Smooth muscle cell (in vitro differentiated cells): Measurements from ENCODE around the gene NACA2. TPM values are rescaled to one million over a fixed set of nuclear protein-coding genes. Genes with fewer than 3 reads are reported as not detected.
"Not testable (repeated sequence)": the region's sequence is repeated elsewhere in the genome, so short reads cannot be mapped to it uniquely, and the experiment has no call there.

Experiments used
- DNase-seq: peaks from one replicate; lab custom pipeline; 2025; ENCODE audit not compliant: unreplicated experiment; lab: John Stamatoyannopoulos, UW
- H2AFZ ChIP-seq: fragments of 200-600 bp; sonication (generic); 2 replicates; pipeline ENCODE4 v1.6.0; 2016; ENCODE audit warnings: antibody characterized with exemption, low read depth, mild to moderate bottlenecking
- H3F3A ChIP-seq: fragments of 200-600 bp; sonication (generic); 2 replicates; pipeline ENCODE4 v1.6.0; 2017; ENCODE audit warnings: antibody characterized with exemption, low read depth
- H3K27ac ChIP-seq: fragments of 200-600 bp; sonication (generic); 2 replicates; pipeline ENCODE4 v1.5.1; 2016; ENCODE audit warnings: low read depth, mild to moderate bottlenecking
- H3K27me3 ChIP-seq: fragments of 200-600 bp; sonication (generic); 2 replicates; pipeline ENCODE4 v1.6.1; 2016; ENCODE audit warnings: low read depth, mild to moderate bottlenecking
- H3K36me3 ChIP-seq: fragments of 200-600 bp; sonication (generic); 2 replicates; pipeline ENCODE4 v1.5.1; 2016; ENCODE audit warnings: low read depth
- H3K4me1 ChIP-seq: fragments of 200-600 bp; sonication (generic); 2 replicates; pipeline ENCODE4 v1.5.1; 2016; ENCODE audit warnings: low read depth
- H3K4me2 ChIP-seq: fragments of 200-600 bp; sonication (generic); 2 replicates; pipeline ENCODE4 v1.6.0; 2016; ENCODE audit warnings: mild to moderate bottlenecking
- H3K4me3 ChIP-seq: fragments of 200-600 bp; sonication (generic); 2 replicates; pipeline ENCODE4 v1.5.1; 2016; ENCODE audit warnings: mild to moderate bottlenecking
- H3K79me2 ChIP-seq: fragments of 200-600 bp; sonication (generic); 2 replicates; pipeline ENCODE4 v1.6.0; 2016; ENCODE audit warnings: low read depth, mild to moderate bottlenecking
- H3K9ac ChIP-seq: fragments of 200-600 bp; sonication (generic); 2 replicates; pipeline ENCODE4 v1.6.0; 2016; ENCODE audit warnings: low read depth
- H3K9me3 ChIP-seq: fragments of 200-600 bp; sonication (generic); replicated peaks from 2 replicates; pipeline ENCODE4 v1.5.1; 2016; ENCODE audit warnings: low read depth
- H4K20me1 ChIP-seq: fragments of 200-600 bp; sonication (generic); 2 replicates; pipeline ENCODE4 v1.6.0; 2016; ENCODE audit warnings: low read depth
- WGBS: methylation state at CpG from one replicate; pipeline ENCODE4 v1.1.7; 2016; ENCODE audit warnings: low lambda C conversion rate; 5-methylcytosine and 5-hydroxymethylcytosine counted together
- polyA plus RNA-seq: library from polyadenylated mRNA; unstranded; fragments of >200 nt; fragmentation: Nextera tagmentation; extraction: Ambion mirVana; gene quantifications from 2 replicates; pipeline ENCODE4 v1.2.1, GENCODE V29; 2016
- total RNA-seq: library from RNA; depleted of rRNA; stranded (reverse); fragments of >200 nt; gene quantifications from 2 replicates; pipeline ENCODE4 v1.2.3, GENCODE V29; 2014
- TF ChIP-seq, protein P1 (sequence below): fragments of 200-600 bp; sonication (generic); IDR thresholded peaks from 2 replicates; pipeline ENCODE4 v1.5.1; 2017; ENCODE audit warnings: borderline replicate concordance, mild to moderate bottlenecking, antibody characterized with exemption; ENCODE audit not compliant: insufficient read depth, poor library complexity, severe bottlenecking

The NACA2 gene
- total and polyA plus RNA-seq, 2 experiments from 2014 or later: not detected

DNA sequence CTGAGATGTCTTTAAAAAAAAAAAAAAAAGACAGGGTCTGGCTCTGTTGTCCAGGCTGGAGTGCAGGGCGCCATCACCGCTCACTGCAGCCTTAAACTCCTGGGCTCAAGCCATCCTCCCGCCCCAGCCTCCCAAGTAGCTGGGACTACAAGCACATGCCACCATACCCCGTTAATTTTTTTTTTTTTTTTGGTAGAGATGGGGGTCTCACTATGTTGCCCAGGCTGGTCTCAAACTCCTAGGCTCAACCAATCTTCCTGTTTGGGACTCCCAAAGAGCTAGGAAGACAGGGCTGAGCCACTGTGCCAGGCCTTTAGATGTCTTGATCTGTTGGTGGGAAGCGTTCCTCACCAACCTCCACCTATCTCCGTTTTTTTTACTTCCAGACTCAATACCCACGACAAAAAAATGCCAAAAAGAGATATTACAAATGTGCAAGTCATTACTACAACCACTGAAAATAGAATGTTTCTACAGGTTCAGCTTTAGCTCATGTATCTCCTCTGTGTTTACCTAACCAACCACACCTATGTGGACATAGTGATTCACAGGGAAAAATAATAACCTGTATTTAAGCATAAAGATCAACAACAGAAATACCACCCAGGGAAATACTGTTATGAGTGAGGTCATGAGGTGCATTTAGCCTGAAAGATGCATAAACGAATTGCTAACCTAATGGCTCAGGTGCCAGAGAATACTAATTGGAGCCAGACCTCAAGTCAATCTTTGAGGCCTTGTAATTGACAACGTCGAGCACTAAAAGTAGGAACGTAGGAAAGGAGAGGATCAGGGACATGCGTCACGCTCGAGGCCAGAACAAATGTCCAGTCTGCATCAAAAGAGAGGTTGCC, 22.6 kb downstream of the NACA2 start:
- WGBS: 92% methylated on average over 14 of the region's 14 CpGs
- Histone ChIP-seq H3K4me2 (no peak overlapping the region), H3K36me3 (no peaks in the 10 kb centered on the region), H2AFZ (no peak overlapping the region), H3K79me2 (no peaks in the 10 kb centered on the region), H3K27ac (no peak overlapping the region), H3K9ac (no peak overlapping the region), H3K4me3 (no peak overlapping the region), H3K9me3 (no peaks in the 10 kb centered on the region), H3F3A (no peaks in the 10 kb centered on the region), H3K27me3 (no peaks in the 10 kb centered on the region), H4K20me1 (no peaks in the 10 kb centered on the region), H3K4me1 (no peaks in the 10 kb centered on the region)
- no peak for DNase-seq
- TF ChIP-seq, protein P1, sequence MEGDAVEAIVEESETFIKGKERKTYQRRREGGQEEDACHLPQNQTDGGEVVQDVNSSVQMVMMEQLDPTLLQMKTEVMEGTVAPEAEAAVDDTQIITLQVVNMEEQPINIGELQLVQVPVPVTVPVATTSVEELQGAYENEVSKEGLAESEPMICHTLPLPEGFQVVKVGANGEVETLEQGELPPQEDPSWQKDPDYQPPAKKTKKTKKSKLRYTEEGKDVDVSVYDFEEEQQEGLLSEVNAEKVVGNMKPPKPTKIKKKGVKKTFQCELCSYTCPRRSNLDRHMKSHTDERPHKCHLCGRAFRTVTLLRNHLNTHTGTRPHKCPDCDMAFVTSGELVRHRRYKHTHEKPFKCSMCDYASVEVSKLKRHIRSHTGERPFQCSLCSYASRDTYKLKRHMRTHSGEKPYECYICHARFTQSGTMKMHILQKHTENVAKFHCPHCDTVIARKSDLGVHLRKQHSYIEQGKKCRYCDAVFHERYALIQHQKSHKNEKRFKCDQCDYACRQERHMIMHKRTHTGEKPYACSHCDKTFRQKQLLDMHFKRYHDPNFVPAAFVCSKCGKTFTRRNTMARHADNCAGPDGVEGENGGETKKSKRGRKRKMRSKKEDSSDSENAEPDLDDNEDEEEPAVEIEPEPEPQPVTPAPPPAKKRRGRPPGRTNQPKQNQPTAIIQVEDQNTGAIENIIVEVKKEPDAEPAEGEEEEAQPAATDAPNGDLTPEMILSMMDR: no peak

DNA sequence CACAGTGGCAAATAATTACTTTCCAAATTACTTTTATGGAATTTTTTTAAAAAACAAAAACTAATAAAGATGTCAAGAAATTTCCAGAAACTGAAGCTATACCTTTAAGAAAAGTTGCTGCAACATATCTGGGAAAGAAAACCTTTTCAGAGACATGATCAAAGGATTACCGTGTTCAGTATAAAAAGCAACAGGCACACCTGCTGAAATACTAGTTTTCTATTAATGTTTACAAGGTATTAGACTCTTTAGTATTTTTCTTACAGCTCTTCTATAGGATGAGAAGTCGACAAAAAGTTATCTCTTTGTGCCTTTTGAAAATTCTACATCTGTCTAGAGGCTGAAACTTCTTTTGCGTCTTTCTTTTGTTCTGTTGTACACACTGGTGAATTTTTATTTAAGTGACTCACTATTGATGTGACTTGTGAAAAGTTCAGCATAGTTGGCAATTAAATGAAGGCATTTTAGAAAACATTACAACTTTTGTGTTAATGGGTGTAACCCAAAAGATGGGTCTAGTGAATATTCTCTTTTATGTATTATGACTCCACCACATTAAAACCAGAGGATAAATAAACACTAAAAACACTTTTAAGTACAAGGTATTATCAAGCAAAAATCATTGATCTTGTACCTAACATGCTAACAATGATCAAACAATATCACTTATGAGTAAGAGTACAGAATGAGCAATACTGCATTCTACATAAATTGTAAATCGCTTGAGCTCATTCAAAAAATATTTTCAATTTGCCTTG, 23.8 kb downstream of the NACA2 start:
- no peak overlapping the region for H3K27ac ChIP-seq

DNA sequence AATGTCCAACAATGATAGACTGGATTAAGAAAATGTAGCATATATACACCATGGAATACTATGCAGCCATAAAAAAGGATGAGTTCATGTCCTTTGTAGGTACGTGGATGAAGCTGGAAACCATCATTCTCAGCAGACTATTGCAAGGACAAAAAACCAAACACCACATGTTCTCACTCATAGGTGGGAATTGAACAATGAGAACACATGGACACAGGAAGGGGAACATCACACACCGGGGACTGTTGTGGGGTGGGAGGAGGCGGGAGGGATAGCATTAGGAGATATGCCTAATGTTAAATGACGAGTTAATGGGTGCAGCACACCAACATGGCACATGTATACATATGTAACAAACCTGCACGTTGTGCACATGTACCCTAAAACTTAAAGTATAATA, 24.6 kb downstream of the NACA2 start:
- H3K4me3 ChIP-seq, H3K9ac ChIP-seq: not testable (repeated sequence)
- 97% methylated on average over 5 of the region's 5 CpGs for WGBS

More for the DNA sequence above, 23.8 kb downstream of the NACA2 start:
- no peaks in the 10 kb centered on the region for H3K4me1 ChIP-seq
- no peaks in the 10 kb centered on the region for H4K20me1 ChIP-seq
- H3K9ac ChIP-seq: no peak overlapping the region
- TF ChIP-seq, protein P1: no peak
- H3K79me2 ChIP-seq: no peaks in the 10 kb centered on the region
- DNase-seq: no peak
- H3K27me3 ChIP-seq: no peaks in the 10 kb centered on the region
- no peaks in the 10 kb centered on the region for H3F3A ChIP-seq
- no peaks in the 10 kb centered on the region for H3K9me3 ChIP-seq
- H3K36me3 ChIP-seq: no peaks in the 10 kb centered on the region
- WGBS: 88% methylated on average over 4 of the region's 4 CpGs
- no peak overlapping the region for H2AFZ ChIP-seq
- H3K4me2 ChIP-seq: no peak overlapping the region
- no peak overlapping the region for H3K4me3 ChIP-seq

DNA sequence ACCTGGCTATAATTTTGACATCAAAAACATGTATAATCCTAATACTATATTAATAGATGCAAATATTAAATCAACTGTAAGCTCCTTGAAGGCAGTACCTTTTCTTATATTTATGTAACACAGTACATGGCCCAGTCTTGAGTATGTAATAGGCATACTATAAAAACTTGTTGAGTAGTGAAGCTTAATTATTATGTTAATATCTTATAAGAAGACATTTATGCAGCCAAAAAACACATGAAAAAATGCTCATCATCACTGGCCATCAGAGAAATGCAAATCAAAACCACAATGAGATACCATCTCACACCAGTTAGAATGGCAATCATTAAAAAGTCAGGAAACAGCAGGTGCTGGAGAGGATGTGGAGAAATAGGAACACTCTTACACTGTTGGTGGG, 25.2 kb downstream of the NACA2 start:
- not testable (repeated sequence) for H3K9me3 ChIP-seq

More for the DNA sequence above, 24.6 kb downstream of the NACA2 start:
- H3K9me3 ChIP-seq, H3K4me1 ChIP-seq, H3K79me2 ChIP-seq, H3F3A ChIP-seq, H3K27me3 ChIP-seq, H4K20me1 ChIP-seq, H3K4me2 ChIP-seq, H2AFZ ChIP-seq, H3K27ac ChIP-seq, DNase-seq, H3K36me3 ChIP-seq: not testable (repeated sequence)

More for the DNA sequence above, 25.2 kb downstream of the NACA2 start:
- H2AFZ ChIP-seq, DNase-seq, H3K4me3 ChIP-seq, H3K4me2 ChIP-seq, H3F3A ChIP-seq, H4K20me1 ChIP-seq, H3K9ac ChIP-seq, H3K36me3 ChIP-seq, H3K79me2 ChIP-seq, H3K4me1 ChIP-seq, H3K27ac ChIP-seq, H3K27me3 ChIP-seq: not testable (repeated sequence)
